HG03521 (cell line): ENCODE data around the gene THAP4.

Experiments used
- ATAC-seq: cut with Tn5 transposase; IDR thresholded peaks from one replicate; pipeline ENCODE4 v1.9.1; 2021; ENCODE audit warnings: mild to moderate bottlenecking, moderate library complexity; ENCODE audit not compliant: unreplicated experiment

THAP4 gene

GRCh38 chr2:241640165-241640795 is 3.3 kb upstream of the THAP4 start:
- no peak for ATAC-seq

GRCh38 chr2:241639385-241639784 is 2.4 kb upstream of the THAP4 start:
- no peak for ATAC-seq

- no peak for ATAC-seq
These were observed 2.0 kb upstream of the THAP4 start for GRCh38 chr2:241638940-241639339.

GRCh38 chr2:241637795-241638660 is 1.1 kb upstream of the THAP4 start:
- ATAC-seq: peak; percentile 17

- ATAC-seq: peak; percentile 23
These were observed 558 bp downstream of the THAP4 start for GRCh38 chr2:241636182-241637017.

GRCh38 chr2:241635756-241636155 is 1.2 kb downstream of the THAP4 start:
- no peak for ATAC-seq

- no peak for ATAC-seq
These were observed 3.4 kb downstream of the THAP4 start for GRCh38 chr2:241633561-241633960.

- ATAC-seq: no peak
These were observed 4.3 kb downstream of the THAP4 start for GRCh38 chr2:241632478-241633325.

GRCh38 chr2:241629762-241630435 is 7.1 kb downstream of the THAP4 start:
- no peak for ATAC-seq

GRCh38 chr2:241627675-241628074 is 9.3 kb downstream of the THAP4 start:
- ATAC-seq: no peak

- no peak for ATAC-seq
These were observed 16.6 kb downstream of the THAP4 start for GRCh38 chr2:241620419-241620769.

- no peak for ATAC-seq
These were observed 17.1 kb downstream of the THAP4 start for GRCh38 chr2:241619597-241620418.

- no peak for ATAC-seq
These were observed 18.1 kb downstream of the THAP4 start for GRCh38 chr2:241618829-241619228.

GRCh38 chr2:241618296-241618805 is 18.6 kb downstream of the THAP4 start:
- ATAC-seq: no peak

GRCh38 chr2:241617431-241618154 is 19.4 kb downstream of the THAP4 start:
- ATAC-seq: peak; percentile 63

GRCh38 chr2:241616168-241617125 is 20.5 kb downstream of the THAP4 start:
- ATAC-seq: no peak

- no peak for ATAC-seq
These were observed 21.4 kb downstream of the THAP4 start for GRCh38 chr2:241615522-241616052.
